HepG2 (cell line): Measurements from ENCODE around the gene COL18A1. TPM values are rescaled to one million over a fixed set of nuclear protein-coding genes. Genes with fewer than 3 reads are reported as not detected.

Experiments
- ATAC-seq: fragments of 200-7000 bp; cut with Tn5 transposase; 3 replicates; pipeline ENCODE4 v1.9.1; 2020; ENCODE audit warnings: mild to moderate bottlenecking, moderate library complexity
- BruUV-seq: library from RNA; stranded (reverse); fragments of 400-500 nt; replicated peaks from 2 replicates; lab custom pipeline; 2021; lab: Mats Ljungman, UMichigan
- CTCF ChIA-PET: fragments of 300-600 bp; formaldehyde crosslinking; extraction: SDS; loops from one replicate; lab custom pipeline; 2021; ENCODE audit warnings: low total read pairs, inconsistent platforms, low intra/inter-chr PET ratio; lab: Yijun Ruan, JAX
- POLR2A ChIA-PET: fragments of 350-600 bp; sonication (Branson Sonifier 250); formaldehyde crosslinking; loops from one replicate; lab custom pipeline; 2020; ENCODE audit warnings: antibody characterized with exemption, inconsistent platforms; lab: Yijun Ruan, JAX
- DNase-seq: peaks from one replicate; pipeline ENCODE4 v3.0.0-alpha.2; 2015; ENCODE audit warnings: low spot score
- FAIRE-seq: peaks from 3 replicates; lab custom pipeline; 2011; peaks lifted over from hg19 to GRCh38; lab: Jason Lieb, UNC
- H2AFZ ChIP-seq: one replicate; pipeline ENCODE4 v1.6.1; 2011; ENCODE audit warnings: low read length, inconsistent platforms
- H3K27ac ChIP-seq: fragments of 300-600 bp; 3 replicates; pipeline ENCODE4 v1.8.0; 2011; ENCODE audit warnings: mixed run types, mild to moderate bottlenecking, mixed read lengths, low read length, inconsistent platforms; ENCODE audit not compliant: insufficient read depth; ENCODE audit errors: extremely low read length
- H3K27me3 ChIP-seq, 2 experiments: fragments of 200-600 bp in 1 of 2; 2 replicates in 1 of 2; 3 replicates in 1 of 2; pipeline versions ENCODE4 v1.6.0 to v1.8.0; 2011; ENCODE audit warnings: low read length in 2 of 2, mild to moderate bottlenecking in 2 of 2, moderate library complexity in 2 of 2, inconsistent platforms in 1 of 2; ENCODE audit not compliant: insufficient read depth in 2 of 2, control insufficient read depth in 1 of 2
- H3K36me3 ChIP-seq, 2 experiments: fragments of 200-600 bp in 1 of 2; replicated peaks in 1 of 2; 2 replicates in 1 of 2; 3 replicates in 1 of 2; pipeline versions ENCODE4 v1.5.1 to v1.8.0; 2011; ENCODE audit warnings: low read length in 2 of 2, inconsistent platforms in 1 of 2; ENCODE audit not compliant: insufficient read depth in 2 of 2, control insufficient read depth in 1 of 2
- H3K4me1 ChIP-seq: 2 replicates; pipeline ENCODE4 v1.5.1; 2012; ENCODE audit warnings: low read length, inconsistent platforms; ENCODE audit not compliant: insufficient read depth
- H3K4me2 ChIP-seq: 2 replicates; pipeline ENCODE4 v1.6.0; 2011; ENCODE audit warnings: low read depth, low read length, inconsistent platforms
- H3K4me3 ChIP-seq, 3 experiments: fragments of 200-600 bp in 1 of 3; sonication (generic), shearing (Covaris generic) in 1 of 3; replicated peaks in 1 of 3; 2 replicates each; pipeline ENCODE4 v1.5.1; 2011 to 2016; ENCODE audit warnings: low read length in 3 of 3, inconsistent platforms in 2 of 3, low read depth in 2 of 3, mild to moderate bottlenecking in 2 of 3, control low read depth in 1 of 3, mixed read lengths in 1 of 3; ENCODE audit not compliant: insufficient read depth in 1 of 3
- H3K79me2 ChIP-seq: one replicate; pipeline ENCODE4 v1.6.1; 2011; ENCODE audit warnings: low read length, inconsistent platforms; ENCODE audit not compliant: insufficient read depth
- H3K9ac ChIP-seq: 2 replicates; pipeline ENCODE4 v1.6.0; 2011; ENCODE audit warnings: mild to moderate bottlenecking, low read depth, low read length, inconsistent platforms; ENCODE audit not compliant: insufficient read depth
- H3K9me3 ChIP-seq: 2 replicates; pipeline ENCODE4 v1.5.1; 2012; ENCODE audit warnings: mild to moderate bottlenecking, low read length
- H4K20me1 ChIP-seq: 2 replicates; pipeline ENCODE4 v1.6.0; 2011; ENCODE audit warnings: inconsistent platforms, mild to moderate bottlenecking, low read length, moderate library complexity; ENCODE audit not compliant: insufficient read depth
- ATF1 ChIP-seq: IDR thresholded peaks from 2 replicates; pipeline ENCODE4 v1.6.1; 2016; ENCODE audit warnings: mild to moderate bottlenecking, control low read depth
- GMEB1 ChIP-seq: sonication (generic); formaldehyde crosslinking; IDR thresholded peaks from 2 replicates; pipeline ENCODE4 v1.5.1; 2020; ENCODE audit warnings: missing genetic modification reagents, mild to moderate bottlenecking, borderline replicate concordance
- NR2C2 ChIP-seq: sonication (generic); formaldehyde crosslinking; IDR thresholded peaks from 2 replicates; pipeline ENCODE4 v1.4.0; 2020; ENCODE audit warnings: missing genetic modification reagents, mild to moderate bottlenecking, moderate library complexity, borderline replicate concordance
- NR2F1 ChIP-seq, 2 experiments: fragments of 450-650 bp in 1 of 2; formaldehyde crosslinking in 1 of 2; IDR thresholded peaks; 2 replicates each; pipeline versions ENCODE4 v1.5.0 to v1.6.1; 2016 to 2020; ENCODE audit warnings: mild to moderate bottlenecking in 1 of 2, missing compliant biosample characterization in 1 of 2, missing genetic modification reagents in 1 of 2, moderate library complexity in 1 of 2
- WGBS: methylation state at CpG from one replicate; pipeline ENCODE4 v1.1.6; 2017; ENCODE audit warnings: low lambda C conversion rate; 5-methylcytosine and 5-hydroxymethylcytosine counted together
- in situ Hi-C: cut with HindIII; loops from 2 replicates; pipeline ENCODE4 v1.10.0; 2017; ENCODE audit warnings: low pct_unique_long_range_greater_than_20kb; ENCODE audit not compliant: extremely low pct_ligation_motif_present
- intact Hi-C: fragments of 100-400 bp; cut with micrococcal nuclease; formaldehyde crosslinking; loops from one replicate; pipeline ENCODE4 v1.10.0; 2022; ENCODE audit not compliant: unreplicated experiment
- polyA plus RNA-seq, 8 experiments: library from polyadenylated mRNA; depleted of rRNA in 3 of 8; stranded (reverse) in 7 of 8; unstranded in 1 of 8; fragments of >200 nt; fragmentation: Illumina TruSeq in 4 of 8; extraction: Trizol in 4 of 8; gene quantifications; 2 replicates each; pipeline versions ENCODE4 v1.2.1 to v1.2.3, GENCODE V29; 2011 to 2016; ENCODE audit warnings: low read depth in 4 of 8, missing spikeins in 1 of 8, mixed read lengths in 1 of 8; ENCODE audit not compliant: insufficient read depth in 1 of 8
- total RNA-seq, 5 experiments: library from RNA; depleted of rRNA; stranded (reverse); fragments of >200 nt; fragmentation: Illumina TruSeq; extraction: Trizol; gene quantifications; 2 replicates each; pipeline ENCODE4 v1.2.3, GENCODE V29; 2016; ENCODE audit warnings: low read depth in 1 of 5
- TF ChIP-seq, protein P1 (sequence below): sonication (generic); formaldehyde crosslinking; IDR thresholded peaks from 2 replicates; pipeline ENCODE4 v1.8.1; 2022; ENCODE audit warnings: low read depth, mild to moderate bottlenecking, missing genetic modification reagents
- TF ChIP-seq, protein P2 (sequence below): sonication (generic); formaldehyde crosslinking; IDR thresholded peaks from 2 replicates; pipeline ENCODE4 v1.5.1; 2020; ENCODE audit warnings: missing genetic modification reagents, mild to moderate bottlenecking, borderline replicate concordance
- TF ChIP-seq, protein P3 (sequence below): sonication (generic); formaldehyde crosslinking; IDR thresholded peaks from 2 replicates; pipeline ENCODE4 v1.5.1; 2020; ENCODE audit warnings: mild to moderate bottlenecking, missing genetic modification reagents, borderline replicate concordance

Gene COL18A1
- total and polyA plus RNA-seq, 2 of the 13 experiments (the other 11 are each of a cell fraction or from before 2014, with no cell fraction given) = 79.0 to 102 TPM

- ATAC-seq (no peak), FAIRE-seq (no peak), DNase-seq (no peak)
- in situ Hi-C loops = no loop called here
- H4K20me1 ChIP-seq = peaks cover 51% of the 10 kb centered on the region; the same call in 1 of the 2 replicates
- 93% methylated on average over 10 of the region's 25 CpGs for WGBS
- peaks cover 95% of the 10 kb centered on the region for H3K79me2 ChIP-seq
- H2AFZ ChIP-seq = no peak overlapping the region
- ChIA-PET POLR2A (interaction anchor here (1.4 kb wide), 1 partner anchor 12 kb away, joined by 3 read pairs; no protein-coding TSS in a partner anchor), CTCF (no interaction called here)
- H3K9me3 ChIP-seq = no peaks in the 10 kb centered on the region
- intact Hi-C loops = no loop called here
- no TSS peak for BruUV-seq
- no peak overlapping the region for H3K9ac ChIP-seq
- no peak overlapping the region for H3K4me2 ChIP-seq
- no peaks in the 10 kb centered on the region for H3K27me3 ChIP-seq
- peaks cover 59% of the 10 kb centered on the region for H3K4me1 ChIP-seq
- H3K4me3 ChIP-seq = no peak overlapping the region
- no peak overlapping the region for H3K27ac ChIP-seq
- TF ChIP-seq NR2F1 (CRISPR knock-in tag; IDR thresholded peaks at IDR 0.05) (no peak), NR2C2 (CRISPR knock-in tag) (no peak), ATF1 (CRISPR knock-in tag) (no peak), GMEB1 (CRISPR knock-in tag) (no peak)
- TF ChIP-seq, protein P1, sequence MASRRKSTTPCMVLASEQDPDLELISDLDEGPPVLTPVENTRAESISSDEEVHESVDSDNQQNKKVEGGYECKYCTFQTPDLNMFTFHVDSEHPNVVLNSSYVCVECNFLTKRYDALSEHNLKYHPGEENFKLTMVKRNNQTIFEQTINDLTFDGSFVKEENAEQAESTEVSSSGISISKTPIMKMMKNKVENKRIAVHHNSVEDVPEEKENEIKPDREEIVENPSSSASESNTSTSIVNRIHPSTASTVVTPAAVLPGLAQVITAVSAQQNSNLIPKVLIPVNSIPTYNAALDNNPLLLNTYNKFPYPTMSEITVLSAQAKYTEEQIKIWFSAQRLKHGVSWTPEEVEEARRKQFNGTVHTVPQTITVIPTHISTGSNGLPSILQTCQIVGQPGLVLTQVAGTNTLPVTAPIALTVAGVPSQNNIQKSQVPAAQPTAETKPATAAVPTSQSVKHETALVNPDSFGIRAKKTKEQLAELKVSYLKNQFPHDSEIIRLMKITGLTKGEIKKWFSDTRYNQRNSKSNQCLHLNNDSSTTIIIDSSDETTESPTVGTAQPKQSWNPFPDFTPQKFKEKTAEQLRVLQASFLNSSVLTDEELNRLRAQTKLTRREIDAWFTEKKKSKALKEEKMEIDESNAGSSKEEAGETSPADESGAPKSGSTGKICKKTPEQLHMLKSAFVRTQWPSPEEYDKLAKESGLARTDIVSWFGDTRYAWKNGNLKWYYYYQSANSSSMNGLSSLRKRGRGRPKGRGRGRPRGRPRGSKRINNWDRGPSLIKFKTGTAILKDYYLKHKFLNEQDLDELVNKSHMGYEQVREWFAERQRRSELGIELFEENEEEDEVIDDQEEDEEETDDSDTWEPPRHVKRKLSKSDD (CRISPR knock-in tag) = no peak
- TF ChIP-seq, protein P2, sequence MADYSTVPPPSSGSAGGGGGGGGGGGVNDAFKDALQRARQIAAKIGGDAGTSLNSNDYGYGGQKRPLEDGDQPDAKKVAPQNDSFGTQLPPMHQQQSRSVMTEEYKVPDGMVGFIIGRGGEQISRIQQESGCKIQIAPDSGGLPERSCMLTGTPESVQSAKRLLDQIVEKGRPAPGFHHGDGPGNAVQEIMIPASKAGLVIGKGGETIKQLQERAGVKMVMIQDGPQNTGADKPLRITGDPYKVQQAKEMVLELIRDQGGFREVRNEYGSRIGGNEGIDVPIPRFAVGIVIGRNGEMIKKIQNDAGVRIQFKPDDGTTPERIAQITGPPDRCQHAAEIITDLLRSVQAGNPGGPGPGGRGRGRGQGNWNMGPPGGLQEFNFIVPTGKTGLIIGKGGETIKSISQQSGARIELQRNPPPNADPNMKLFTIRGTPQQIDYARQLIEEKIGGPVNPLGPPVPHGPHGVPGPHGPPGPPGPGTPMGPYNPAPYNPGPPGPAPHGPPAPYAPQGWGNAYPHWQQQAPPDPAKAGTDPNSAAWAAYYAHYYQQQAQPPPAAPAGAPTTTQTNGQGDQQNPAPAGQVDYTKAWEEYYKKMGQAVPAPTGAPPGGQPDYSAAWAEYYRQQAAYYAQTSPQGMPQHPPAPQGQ (CRISPR knock-in tag) = no peak
- TF ChIP-seq, protein P3, sequence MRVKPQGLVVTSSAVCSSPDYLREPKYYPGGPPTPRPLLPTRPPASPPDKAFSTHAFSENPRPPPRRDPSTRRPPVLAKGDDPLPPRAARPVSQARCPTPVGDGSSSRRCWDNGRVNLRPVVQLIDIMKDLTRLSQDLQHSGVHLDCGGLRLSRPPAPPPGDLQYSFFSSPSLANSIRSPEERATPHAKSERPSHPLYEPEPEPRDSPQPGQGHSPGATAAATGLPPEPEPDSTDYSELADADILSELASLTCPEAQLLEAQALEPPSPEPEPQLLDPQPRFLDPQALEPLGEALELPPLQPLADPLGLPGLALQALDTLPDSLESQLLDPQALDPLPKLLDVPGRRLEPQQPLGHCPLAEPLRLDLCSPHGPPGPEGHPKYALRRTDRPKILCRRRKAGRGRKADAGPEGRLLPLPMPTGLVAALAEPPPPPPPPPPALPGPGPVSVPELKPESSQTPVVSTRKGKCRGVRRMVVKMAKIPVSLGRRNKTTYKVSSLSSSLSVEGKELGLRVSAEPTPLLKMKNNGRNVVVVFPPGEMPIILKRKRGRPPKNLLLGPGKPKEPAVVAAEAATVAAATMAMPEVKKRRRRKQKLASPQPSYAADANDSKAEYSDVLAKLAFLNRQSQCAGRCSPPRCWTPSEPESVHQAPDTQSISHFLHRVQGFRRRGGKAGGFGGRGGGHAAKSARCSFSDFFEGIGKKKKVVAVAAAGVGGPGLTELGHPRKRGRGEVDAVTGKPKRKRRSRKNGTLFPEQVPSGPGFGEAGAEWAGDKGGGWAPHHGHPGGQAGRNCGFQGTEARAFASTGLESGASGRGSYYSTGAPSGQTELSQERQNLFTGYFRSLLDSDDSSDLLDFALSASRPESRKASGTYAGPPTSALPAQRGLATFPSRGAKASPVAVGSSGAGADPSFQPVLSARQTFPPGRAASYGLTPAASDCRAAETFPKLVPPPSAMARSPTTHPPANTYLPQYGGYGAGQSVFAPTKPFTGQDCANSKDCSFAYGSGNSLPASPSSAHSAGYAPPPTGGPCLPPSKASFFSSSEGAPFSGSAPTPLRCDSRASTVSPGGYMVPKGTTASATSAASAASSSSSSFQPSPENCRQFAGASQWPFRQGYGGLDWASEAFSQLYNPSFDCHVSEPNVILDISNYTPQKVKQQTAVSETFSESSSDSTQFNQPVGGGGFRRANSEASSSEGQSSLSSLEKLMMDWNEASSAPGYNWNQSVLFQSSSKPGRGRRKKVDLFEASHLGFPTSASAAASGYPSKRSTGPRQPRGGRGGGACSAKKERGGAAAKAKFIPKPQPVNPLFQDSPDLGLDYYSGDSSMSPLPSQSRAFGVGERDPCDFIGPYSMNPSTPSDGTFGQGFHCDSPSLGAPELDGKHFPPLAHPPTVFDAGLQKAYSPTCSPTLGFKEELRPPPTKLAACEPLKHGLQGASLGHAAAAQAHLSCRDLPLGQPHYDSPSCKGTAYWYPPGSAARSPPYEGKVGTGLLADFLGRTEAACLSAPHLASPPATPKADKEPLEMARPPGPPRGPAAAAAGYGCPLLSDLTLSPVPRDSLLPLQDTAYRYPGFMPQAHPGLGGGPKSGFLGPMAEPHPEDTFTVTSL = no peak
- peaks cover 1 to 13% of the 10 kb centered on the region in 2 experiments; a peak in 4 of 5 replicates for H3K36me3 ChIP-seq
Measured at GRCh38 chr21:45415943-45416611, 11.1 kb downstream of the COL18A1 start.
